Omental fat pad (tissue), 4 donors: Measurements from ENCODE around the gene CACNA2D3. TPM values are rescaled to one million over a fixed set of nuclear protein-coding genes. Genes with fewer than 3 reads are reported as not detected.

Experiments used
- ATAC-seq: fragments of 150-250 bp; one replicate; pipeline ENCODE4 v1.9.1; 2016; ENCODE audit warnings: mild to moderate bottlenecking, moderate library complexity; ENCODE audit not compliant: low FRiP score
- DNase-seq: peaks from one replicate; pipeline ENCODE4 v3.0.0-alpha.2; 2019; ENCODE audit warnings: low spot score
- CTCF ChIP-seq, 3 donors: fragments of 450-650 bp; IDR thresholded peaks; one replicate each; pipeline ENCODE4 v1.5.1; 2016 to 2017; ENCODE audit warnings: antibody characterized with exemption in 3 of 3, mild to moderate bottlenecking in 3 of 3, moderate library complexity in 2 of 3
- total RNA-seq, 4 donors: library from RNA; depleted of rRNA; stranded (reverse); fragments of >200 nt; gene quantifications; one replicate each; pipeline ENCODE4 v1.1.0, GENCODE V29; 2016

Gene CACNA2D3
- total RNA-seq, 4 donors from 2014 or later, result 2.6 to 6.1 (median 4.5) TPM

- DNase-seq (no peak), ATAC-seq (no peak)
Observed at GRCh38 chr3:54873059-54874010, 751.0 kb downstream of the CACNA2D3 start.

GRCh38 chr3:54874816-54875556 is 752.6 kb downstream of the CACNA2D3 start:
- no peak for TF ChIP-seq CTCF (IDR thresholded peaks at IDR 0.05)
- no peak for DNase-seq
- ATAC-seq, result no peak

More at GRCh38 chr3:54873059-54874010, 751.0 kb downstream of the CACNA2D3 start:
- TF ChIP-seq CTCF (IDR thresholded peaks at IDR 0.05), result no peak

GRCh38 chr3:54875596-54876268 is 753.4 kb downstream of the CACNA2D3 start:
- no peak for ATAC-seq
- no peak for DNase-seq
- no peak for TF ChIP-seq CTCF (IDR thresholded peaks at IDR 0.05)

GRCh38 chr3:54876694-54877093 is 754.3 kb downstream of the CACNA2D3 start:
- no peak for ATAC-seq
- TF ChIP-seq CTCF (IDR thresholded peaks at IDR 0.05), result no peak
- DNase-seq, result no peak

- no peak for DNase-seq
- no peak for TF ChIP-seq CTCF (IDR thresholded peaks at IDR 0.05)
Observed at GRCh38 chr3:54877730-54878129, 755.4 kb downstream of the CACNA2D3 start.

GRCh38 chr3:54878145-54878544 is 755.8 kb downstream of the CACNA2D3 start:
- no peak for TF ChIP-seq CTCF (IDR thresholded peaks at IDR 0.05)
- ATAC-seq (no peak), DNase-seq (no peak)

More at GRCh38 chr3:54877730-54878129, 755.4 kb downstream of the CACNA2D3 start:
- ATAC-seq, result no peak
